Progenitor cell of endocrine pancreas (in vitro differentiated cells): Measurements from ENCODE around the gene RABL6. TPM values are rescaled to one million over a fixed set of nuclear protein-coding genes. Genes with fewer than 3 reads are reported as not detected.

Source experiments
- DNase-seq: peaks from one replicate; pipeline ENCODE4 v3.0.0; 2021; ENCODE audit warnings: low spot score; ENCODE audit not compliant: unreplicated experiment
- H3K27ac Mint-ChIP-seq: 2 replicates; pipeline ENCODE4 v1.8.0; 2021; ENCODE audit warnings: mild to moderate bottlenecking, moderate library complexity, mixed read lengths
- H3K27me3 Mint-ChIP-seq: 2 replicates; pipeline ENCODE4 v1.8.0; 2021; ENCODE audit warnings: mixed read lengths
- H3K36me3 Mint-ChIP-seq: 2 replicates; pipeline ENCODE4 v1.8.0; 2022; ENCODE audit warnings: mixed read lengths; ENCODE audit not compliant: insufficient read depth
- H3K4me1 Mint-ChIP-seq: 2 replicates; pipeline ENCODE4 v1.8.0; 2021; ENCODE audit warnings: low read depth, mixed read lengths
- H3K4me3 Mint-ChIP-seq: 2 replicates; pipeline ENCODE4 v1.8.0; 2021; ENCODE audit warnings: low read depth, mild to moderate bottlenecking, moderate library complexity, mixed read lengths
- H3K9me3 Mint-ChIP-seq: 2 replicates; pipeline ENCODE4 v1.8.0; 2021; ENCODE audit warnings: low read depth, mixed read lengths
- CTCF ChIP-seq: fragments of 200-600 bp; sonication (generic); IDR thresholded peaks from one replicate; pipeline ENCODE4 v1.5.0; 2021; ENCODE audit warnings: antibody characterized with exemption, mild to moderate bottlenecking; ENCODE audit not compliant: unreplicated experiment
- total RNA-seq: library from RNA; stranded (reverse); gene quantifications from 2 replicates; pipeline ENCODE4 v1.2.1, GENCODE V29; 2021

RABL6 gene
- total RNA-seq, 1 donor from 2014 or later: 129 TPM

GRCh38 chr9:136790640-136791515 is 16.9 kb upstream of the RABL6 start, which contains the start of gene TMEM141:
Gene TMEM141, plus strand, starts transcription at chr9:136791344. Its CDS starts 27 bp downstream, at chr9:136791371.
- H3K4me1 Mint-ChIP-seq: peaks cover 39% of the 10 kb centered on the region
- H3K4me3 Mint-ChIP-seq: peak within 1 kb of the TSS; percentile 81
- DNase-seq: peak; percentile 99
- no peak for TF ChIP-seq CTCF
- no peaks in the 10 kb centered on the region for H3K27me3 Mint-ChIP-seq
- no peaks in the 10 kb centered on the region for H3K9me3 Mint-ChIP-seq
- H3K27ac Mint-ChIP-seq: peak within 1 kb of the TSS; percentile 97
- H3K36me3 Mint-ChIP-seq: peaks cover 4% of the 10 kb centered on the region

GRCh38 chr9:136791516-136792276 is 16.1 kb upstream of the RABL6 start:
- Mint-ChIP-seq H3K27ac (peak overlapping the region; percentile 97), H3K4me3 (peak overlapping the region; percentile 81), H3K9me3 (no peaks in the 10 kb centered on the region), H3K4me1 (peaks cover 47% of the 10 kb centered on the region), H3K27me3 (no peaks in the 10 kb centered on the region), H3K36me3 (peaks cover 4% of the 10 kb centered on the region)
- peak; percentile 98 for TF ChIP-seq CTCF
- peak; percentile 78 for DNase-seq

- Mint-ChIP-seq H3K4me1 (peaks cover 54% of the 10 kb centered on the region), H3K9me3 (no peaks in the 10 kb centered on the region), H3K4me3 (peak overlapping the region; percentile 81), H3K36me3 (peaks cover 4% of the 10 kb centered on the region), H3K27me3 (no peaks in the 10 kb centered on the region), H3K27ac (no peak overlapping the region)
- no peak for TF ChIP-seq CTCF
- no peak for DNase-seq
These were observed 15.2 kb upstream of the RABL6 start for GRCh38 chr9:136792321-136793085.

GRCh38 chr9:136793086-136793946 is 14.4 kb upstream of the RABL6 start:
- Mint-ChIP-seq H3K4me3 (peak overlapping the region; percentile 16), H3K9me3 (no peaks in the 10 kb centered on the region), H3K4me1 (peaks cover 48% of the 10 kb centered on the region), H3K27ac (peak overlapping the region; percentile 20), H3K27me3 (no peaks in the 10 kb centered on the region), H3K36me3 (peaks cover 4% of the 10 kb centered on the region)
- no peak for TF ChIP-seq CTCF
- no peak for DNase-seq
